NB4 (cell line): ENCODE results near the gene DDAH1.

Source experiments
- CTCF ChIP-seq: IDR thresholded peaks from one replicate; pipeline ENCODE4 v1.5.1; 2012; ENCODE audit warnings: low read depth, low read length
- MAX ChIP-seq: IDR thresholded peaks from 2 replicates; pipeline ENCODE4 v1.6.1; 2011; ENCODE audit warnings: low read depth, low read length
- POLR2A ChIP-seq: IDR thresholded peaks from 2 replicates; pipeline ENCODE4 v1.6.1; 2011; ENCODE audit warnings: mild to moderate bottlenecking; ENCODE audit not compliant: insufficient read length; ENCODE audit errors: extremely low read depth

GRCh38 chr1:85327759-85328158 is 137.2 kb downstream of the DDAH1 start:
- TF ChIP-seq CTCF (no peak), MAX (no peak), POLR2A (no peak)
